Stomach (tissue), 4 donors: ENCODE data around the gene STK17A.

Source experiments
- CTCF ChIP-seq, 7 experiments: fragments of 450-650 bp in 4 of 7; fragments of 200-600 bp in 3 of 7; sonication (generic) in 3 of 7; IDR thresholded peaks; one replicate each; pipeline ENCODE4 v1.5.1; 2016 to 2019; ENCODE audit warnings: antibody characterized with exemption in 7 of 7, control low read depth in 2 of 7, mild to moderate bottlenecking in 1 of 7
- POLR2A ChIP-seq, 4 donors: fragments of 450-650 bp; IDR thresholded peaks; one replicate each; pipeline ENCODE4 v1.6.1; 2016; ENCODE audit warnings: antibody characterized with exemption in 4 of 4, control low read depth in 2 of 4, mild to moderate bottlenecking in 1 of 4, moderate library complexity in 1 of 4
- POLR2AphosphoS5 ChIP-seq, 3 donors: sonication (generic); formaldehyde crosslinking; IDR thresholded peaks; one replicate each; pipeline ENCODE4 v1.6.1; 2016; ENCODE audit warnings: antibody characterized with exemption in 3 of 3

GRCh38 chr7:43553999-43554398 lies 28.9 kb upstream of the STK17A start:
- no peak for TF ChIP-seq POLR2AphosphoS5 (IDR thresholded peaks at IDR 0.05)
- TF ChIP-seq POLR2A (IDR thresholded peaks at IDR 0.05): no peak
- no peak for TF ChIP-seq CTCF (IDR thresholded peaks at IDR 0.05)
